WERI-Rb-1 (cell line): Measurements from ENCODE around the gene GRXCR1.

Source experiments
- DNase-seq: peaks from one replicate; pipeline ENCODE4 v3.0.0-alpha.2; 2020
- H3K27ac ChIP-seq: fragments of 250-450 bp; sonication (Bioruptor Pico); 2 replicates; pipeline ENCODE4 v1.5.1; 2020; ENCODE audit warnings: mild to moderate bottlenecking, moderate library complexity
- H3K27me3 ChIP-seq: fragments of 250-450 bp; sonication (Bioruptor Pico); 2 replicates; pipeline ENCODE4 v1.5.1; 2021; ENCODE audit warnings: mild to moderate bottlenecking, low read depth, moderate library complexity; ENCODE audit not compliant: insufficient read depth, severe bottlenecking
- H3K36me3 ChIP-seq: fragments of 250-450 bp; sonication (Bioruptor Pico); 2 replicates; pipeline ENCODE4 v1.5.1; 2020; ENCODE audit warnings: mild to moderate bottlenecking, moderate library complexity
- H3K4me3 ChIP-seq: 2 replicates; pipeline ENCODE4 v1.5.1; 2011; ENCODE audit warnings: low read depth, mild to moderate bottlenecking, control low read depth, low read length
- H3K9me3 ChIP-seq: fragments of 250-450 bp; sonication (Bioruptor Pico); 2 replicates; pipeline ENCODE4 v1.5.1; 2021; ENCODE audit warnings: mild to moderate bottlenecking, moderate library complexity; ENCODE audit not compliant: severe bottlenecking
- CTCF ChIP-seq: IDR thresholded peaks from 2 replicates; pipeline ENCODE4 v1.5.1; 2011; ENCODE audit warnings: low read depth, mild to moderate bottlenecking, control low read depth, inconsistent platforms, low read length

The GRXCR1 gene

GRCh38 chr4:43071069-43071468 is 178.6 kb downstream of the GRXCR1 start:
- Histone ChIP-seq H3K36me3 (no peaks in the 10 kb centered on the region), H3K27ac (no peak overlapping the region), H3K27me3 (no peaks in the 10 kb centered on the region), H3K4me3 (no peak overlapping the region), H3K9me3 (no peaks in the 10 kb centered on the region)
- no peak for TF ChIP-seq CTCF
- DNase-seq, result no peak
